K562 (cell line): ENCODE data around the gene BIRC7. TPM values are rescaled to one million over a fixed set of nuclear protein-coding genes. Genes with fewer than 3 reads are reported as not detected.

ENCODE experiments used
- ATAC-seq: fragments of 200-7000 bp; cut with Tn5 transposase; 3 replicates; pipeline ENCODE4 v1.9.1; 2020; ENCODE audit warnings: moderate library complexity
- BruUV-seq: library from RNA; stranded (reverse); fragments of 400-500 nt; replicated peaks from 2 replicates; lab custom pipeline; 2021; lab: Mats Ljungman, UMichigan
- CTCF ChIA-PET: fragments of 300-600 bp; formaldehyde crosslinking; extraction: SDS; loops from one replicate; lab custom pipeline; 2021; ENCODE audit warnings: low intra/inter-chr PET ratio; lab: Yijun Ruan, JAX
- POLR2A ChIA-PET: fragments of 300-600, 350-650 bp; sonication (Branson Sonifier 250); formaldehyde crosslinking; extraction: SDS; loops from one replicate; lab custom pipeline; 2021; ENCODE audit warnings: antibody characterized with exemption, inconsistent platforms; lab: Yijun Ruan, JAX
- DNase-seq, 4 experiments: peaks; one replicate each; pipeline versions ENCODE4 v3.0.0 to v3.0.0-alpha.2; 2011 to 2018; ENCODE audit warnings: low spot score in 3 of 4, mixed read lengths in 3 of 4; ENCODE audit errors: extremely low read depth in 1 of 4
- FAIRE-seq: peaks from 2 replicates; lab custom pipeline; 2011; peaks lifted over from hg19 to GRCh38; lab: Jason Lieb, UNC
- H2AFZ ChIP-seq: 2 replicates; pipeline ENCODE4 v1.6.0; 2011; ENCODE audit warnings: low read depth, low read length, control low read depth, inconsistent platforms
- H3K27ac ChIP-seq: fragments of 200-600 bp; 3 replicates; pipeline ENCODE4 v1.8.0; 2011; ENCODE audit warnings: low read depth, mild to moderate bottlenecking, control low read depth, inconsistent platforms, low read length, moderate library complexity, mixed read lengths; ENCODE audit errors: extremely low read depth
- H3K27me3 ChIP-seq, 2 experiments: fragments of 300-600 bp in 1 of 2; 2 replicates in 1 of 2; 3 replicates in 1 of 2; pipeline versions ENCODE4 v1.6.0 to v1.8.0; 2011; ENCODE audit warnings: inconsistent platforms in 2 of 2, low read length in 2 of 2, mild to moderate bottlenecking in 1 of 2, mixed read lengths in 1 of 2, moderate library complexity in 1 of 2; ENCODE audit not compliant: control insufficient read depth in 2 of 2, insufficient read depth in 2 of 2
- H3K36me3 ChIP-seq: fragments of 300-600 bp; 3 replicates; pipeline ENCODE4 v1.8.0; 2011; ENCODE audit warnings: mild to moderate bottlenecking, low read length, inconsistent platforms; ENCODE audit not compliant: control insufficient read depth, insufficient read depth
- H3K4me1 ChIP-seq, 2 experiments: fragments of 200-600 bp in 1 of 2; replicated peaks in 1 of 2; 2 replicates in 1 of 2; 3 replicates in 1 of 2; pipeline versions ENCODE4 v1.5.1 to v1.8.0; 2011; ENCODE audit warnings: inconsistent platforms in 2 of 2, low read length in 2 of 2, mild to moderate bottlenecking in 1 of 2, mixed read lengths in 1 of 2, moderate library complexity in 1 of 2; ENCODE audit not compliant: control insufficient read depth in 2 of 2, insufficient read depth in 2 of 2
- H3K4me2 ChIP-seq: 2 replicates; pipeline ENCODE4 v1.6.1; 2011; ENCODE audit warnings: low read length, control low read depth, inconsistent platforms, mixed read lengths; ENCODE audit not compliant: insufficient read depth
- H3K4me3 ChIP-seq: fragments of 200-600 bp; sonication (generic), shearing (Covaris generic); 2 replicates; pipeline ENCODE4 v1.5.1; 2016; ENCODE audit warnings: control low read depth, inconsistent platforms
- H3K79me2 ChIP-seq: fragments of 200-600 bp; 3 replicates; pipeline ENCODE4 v1.8.0; 2011; ENCODE audit warnings: low read length, inconsistent platforms; ENCODE audit not compliant: control insufficient read depth, insufficient read depth
- H3K9ac ChIP-seq, 2 experiments: 2 replicates each; pipeline versions ENCODE4 v1.6.0 to v1.6.1; 2011; ENCODE audit warnings: low read depth in 2 of 2, low read length in 2 of 2, control low read depth in 1 of 2, inconsistent platforms in 1 of 2, mild to moderate bottlenecking in 1 of 2, mixed read lengths in 1 of 2; ENCODE audit not compliant: insufficient read depth in 1 of 2
- H3K9me1 ChIP-seq: one replicate; pipeline ENCODE4 v1.6.0; 2011; ENCODE audit warnings: inconsistent platforms, mild to moderate bottlenecking, low read length, moderate library complexity; ENCODE audit not compliant: control insufficient read depth, insufficient read depth
- H3K9me3 ChIP-seq: replicated peaks from 2 replicates; pipeline ENCODE4 v1.5.1; 2011; ENCODE audit warnings: low read depth, low read length, inconsistent platforms; ENCODE audit not compliant: control insufficient read depth, insufficient read depth
- H4K20me1 ChIP-seq: replicated peaks from 2 replicates; pipeline ENCODE4 v1.6.1; 2011; ENCODE audit warnings: low read length, inconsistent platforms, mixed read lengths; ENCODE audit not compliant: control insufficient read depth, insufficient read depth
- NFIC ChIP-seq: fragments of 450-650 bp; IDR thresholded peaks from 2 replicates; pipeline ENCODE4 v1.6.1; 2017; ENCODE audit warnings: mild to moderate bottlenecking, inconsistent platforms
- NR1H2 ChIP-seq: sonication (generic); formaldehyde crosslinking; IDR thresholded peaks from 2 replicates; pipeline ENCODE4 v1.4.0; 2020; ENCODE audit warnings: mild to moderate bottlenecking, missing genetic modification reagents
- POLR2G ChIP-seq: fragments of 200-400 bp; formaldehyde crosslinking; IDR thresholded peaks from 2 replicates; pipeline ENCODE4 v1.6.1; 2017; ENCODE audit warnings: low read depth, mild to moderate bottlenecking, antibody characterized with exemption, low read length, moderate library complexity
- SMARCB1 ChIP-seq: IDR thresholded peaks from 2 replicates; pipeline ENCODE4 v1.6.1; 2011; ENCODE audit warnings: improper control_type of control experiment, low read depth; ENCODE audit not compliant: insufficient read length
- ZNF133 ChIP-seq: fragments of 250-450 bp; sonication (Bioruptor Pico); IDR thresholded peaks from 2 replicates; pipeline ENCODE4 v1.4.0; 2020; ENCODE audit warnings: mild to moderate bottlenecking
- ZNF134 ChIP-seq: fragments of 250-450 bp; sonication (Bioruptor Pico); conservative IDR thresholded peaks from 2 replicates; pipeline ENCODE4 v1.4.0; 2020
- WGBS: fragments of 100-300 bp; shearing (Covaris generic); methylation state at CpG from one replicate; pipeline ENCODE4 v1.1.6; 2016; ENCODE audit warnings: low coverage, mixed read lengths; ENCODE audit not compliant: insufficient coverage; ENCODE audit errors: missing lambda C conversion rate; 5-methylcytosine and 5-hydroxymethylcytosine counted together
- in situ Hi-C: fragments of 300-500 bp; cut with MboI; formaldehyde crosslinking; loops from 4 replicates; pipeline ENCODE4 v1.15.0; 2018; ENCODE audit warnings: inconsistent platforms, mixed read lengths
- intact Hi-C: fragments of 100-400 bp; cut with micrococcal nuclease; formaldehyde crosslinking; loops from 2 replicates; pipeline ENCODE4 v1.14.2; 2022
- polyA plus RNA-seq, 8 experiments: library from polyadenylated mRNA; depleted of rRNA in 4 of 8; stranded (reverse) in 5 of 8; unstranded in 3 of 8; fragments of >200 nt; fragmentation: Nextera tagmentation in 2 of 8; fragmentation: Illumina TruSeq in 1 of 8; extraction: Ambion mirVana in 2 of 8; extraction: Trizol in 1 of 8; gene quantifications; 2 replicates each; pipeline versions ENCODE4 v1.2.1 to v1.2.3, GENCODE V29; 2011 to 2014; ENCODE audit warnings: inconsistent platforms in 1 of 8, missing spikeins in 1 of 8
- total RNA-seq, 7 experiments: library from RNA; depleted of rRNA in 6 of 7; stranded (reverse); fragments of >200 nt in 6 of 7; fragmentation: Illumina TruSeq in 2 of 7; extraction: Trizol in 2 of 7; gene quantifications; 2 replicates each; pipeline versions ENCODE4 v1.2.1 to v1.2.3, GENCODE V29; 2011 to 2021; ENCODE audit warnings: low replicate concordance in 1 of 7

The BIRC7 gene
- total and polyA plus RNA-seq, 9 of the 15 experiments (the other 6 are each of a cell fraction or from before 2014, with no cell fraction given) = 0.14 to 0.19 (median 0.16) TPM; not detected in 5

DNA sequence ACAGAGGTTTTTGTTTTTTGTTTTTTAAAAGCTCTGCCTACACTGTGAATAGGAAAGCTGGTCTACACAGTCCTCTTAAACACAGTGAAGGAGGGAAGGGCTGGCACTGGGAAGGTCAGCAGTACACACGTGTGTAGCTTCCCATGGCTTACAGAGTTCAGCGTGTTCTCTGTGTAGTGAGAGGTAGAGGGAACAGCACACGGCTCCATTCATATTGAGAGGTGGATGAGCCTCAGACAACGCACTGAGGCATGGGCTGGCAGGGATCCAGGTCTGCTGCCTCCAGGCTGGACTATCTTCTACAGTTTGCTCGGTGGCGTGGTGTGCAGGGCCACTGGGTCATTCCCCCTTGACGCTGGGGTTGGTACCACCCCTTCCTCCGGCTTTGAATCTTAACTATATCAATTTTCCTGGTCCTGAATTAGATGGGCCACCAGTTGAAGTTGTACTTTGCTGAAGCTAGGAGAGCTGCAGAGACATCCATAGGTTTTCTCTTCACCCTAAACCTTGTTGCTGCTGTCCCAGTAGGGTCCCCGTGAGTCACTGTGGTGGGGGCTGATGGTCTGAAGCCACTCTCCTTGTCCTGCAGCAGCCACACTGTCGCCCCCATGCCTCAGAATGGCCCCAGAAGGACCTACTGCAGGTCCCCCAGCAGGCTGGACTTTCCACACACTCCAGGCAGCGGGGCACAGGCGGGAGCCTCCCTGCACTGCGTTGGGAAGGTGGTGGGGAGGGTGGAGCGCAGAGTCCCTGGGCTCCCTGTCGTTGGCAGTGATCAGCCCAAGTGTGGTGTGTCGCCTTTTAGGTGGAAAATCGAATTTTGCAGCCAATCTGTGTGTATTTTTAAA, 38.9 kb downstream of the BIRC7 start:
- peaks cover 28% of the 10 kb centered on the region for H4K20me1 ChIP-seq
- peak overlapping the region; percentile 35; the same call in 2 of the 3 replicates for H3K27ac ChIP-seq
- H3K9ac ChIP-seq = peak overlapping the region; percentile 87 to 88
- WGBS = 44% methylated on average over 16 of the region's 17 CpGs
- ChIA-PET CTCF (interaction anchor here (0.6 kb wide), 1 partner anchor 10 kb away, joined by 3 read pairs; no protein-coding TSS in a partner anchor), POLR2A (interaction anchor here (1.1 to 2.3 kb wide), 2 partner anchors 8 to 28 kb away, joined by 3 to 24 read pairs; no protein-coding TSS in a partner anchor)
- H3K9me1 ChIP-seq = peaks cover 6% of the 10 kb centered on the region
- TF ChIP-seq NR1H2 (CRISPR knock-in tag) (no peak), NFIC (peak; percentile 84), ZNF134 (CRISPR knock-in tag) (no peak), SMARCB1 (no peak), POLR2G (0 out of 2 replicates have a peak, but pooled peaks have one; percentile 22), ZNF133 (CRISPR knock-in tag) (no peak)
- no TSS peak for BruUV-seq
- peaks cover 11 to 29% of the 10 kb centered on the region in 2 experiments; a peak in 4 of 5 replicates for H3K4me1 ChIP-seq
- peaks cover 44% of the 10 kb centered on the region for H3K79me2 ChIP-seq
- no peak overlapping the region for H2AFZ ChIP-seq
- FAIRE-seq (peak; percentile 77), DNase-seq (peak in 2 of 4 experiments; percentile 41 to 71), ATAC-seq (peak; percentile 5; the same call in 2 of the 3 replicates)
- peak overlapping the region; percentile 88; the same call in 1 of the 2 replicates for H3K4me3 ChIP-seq
- H3K4me2 ChIP-seq = peak overlapping the region; percentile 69
- no peaks in the 10 kb centered on the region for H3K27me3 ChIP-seq
- intact Hi-C loops = no loop called here
- no peaks in the 10 kb centered on the region for H3K9me3 ChIP-seq
- in situ Hi-C loops = no loop called here
- H3K36me3 ChIP-seq = peaks cover 49% of the 10 kb centered on the region; the same call in 2 of the 3 replicates
